Neural cell (in vitro differentiated cells): ENCODE measurements around the gene SLC32A1. TPM values are rescaled to one million over a fixed set of nuclear protein-coding genes. Genes with fewer than 3 reads are reported as not detected.

Source experiments
- H2AFZ ChIP-seq: fragments of 200-600, 300-800 bp; sonication (generic), shearing (Covaris generic); 2 replicates; pipeline ENCODE4 v1.6.0; 2014; ENCODE audit warnings: low read depth, mild to moderate bottlenecking, antibody characterized with exemption, low read length, moderate library complexity
- H3F3A ChIP-seq: fragments of 200-600 bp; shearing (Covaris generic); 2 replicates; pipeline ENCODE4 v1.6.1; 2016; ENCODE audit warnings: mild to moderate bottlenecking, moderate library complexity, mixed read lengths, antibody characterized with exemption, low read length; ENCODE audit not compliant: insufficient read depth, poor library complexity, severe bottlenecking
- H3K27ac ChIP-seq: fragments of 200-600, 300-800 bp; sonication (generic), shearing (Covaris generic); 2 replicates; pipeline ENCODE4 v1.5.1; 2014; ENCODE audit warnings: mild to moderate bottlenecking, low read length, moderate library complexity
- H3K27me3 ChIP-seq: fragments of 300-800, 200-600 bp; sonication (generic), shearing (Covaris generic); 2 replicates; pipeline ENCODE4 v1.6.0; 2014; ENCODE audit warnings: mild to moderate bottlenecking, low read depth, low read length, moderate library complexity; ENCODE audit not compliant: insufficient read depth
- H3K36me3 ChIP-seq: fragments of 300-800, 200-600 bp; sonication (generic), shearing (Covaris generic); 2 replicates; pipeline ENCODE4 v1.5.1; 2014; ENCODE audit warnings: mild to moderate bottlenecking, antibody characterized with exemption, low read length, moderate library complexity; ENCODE audit not compliant: insufficient read depth
- H3K4me2 ChIP-seq: fragments of 300-800, 200-600 bp; sonication (generic), shearing (Covaris generic); 2 replicates; pipeline ENCODE4 v1.6.0; 2014; ENCODE audit warnings: mild to moderate bottlenecking, low read length
- H3K4me3 ChIP-seq: fragments of 300-800, 200-600 bp; sonication (generic), shearing (Covaris generic); 2 replicates; pipeline ENCODE4 v1.5.1; 2014; ENCODE audit warnings: mild to moderate bottlenecking, low read length, moderate library complexity
- H3K79me2 ChIP-seq: fragments of 200-600 bp; shearing (Covaris generic); replicated peaks from 2 replicates; pipeline ENCODE4 v1.6.0; 2014; ENCODE audit warnings: mild to moderate bottlenecking, low read length, moderate library complexity; ENCODE audit not compliant: insufficient read depth
- H3K9ac ChIP-seq: fragments of 300-800, 200-600 bp; sonication (generic), shearing (Covaris generic); 2 replicates; pipeline ENCODE4 v1.6.1; 2016; ENCODE audit warnings: mild to moderate bottlenecking, low read length, mixed read lengths
- H3K9me2 ChIP-seq: fragments of 200-600 bp; shearing (Covaris generic); 2 replicates; pipeline ENCODE4 v1.6.1; 2016; ENCODE audit warnings: mild to moderate bottlenecking, low read length, mixed read lengths; ENCODE audit not compliant: insufficient read depth
- H3K9me3 ChIP-seq: fragments of 200-600, 300-800 bp; sonication (generic), shearing (Covaris generic); 2 replicates; pipeline ENCODE4 v1.6.1; 2016; ENCODE audit warnings: mild to moderate bottlenecking, mixed run types, low read length, moderate library complexity, mixed read lengths
- H4K20me1 ChIP-seq: fragments of 200-600 bp; shearing (Covaris generic); 2 replicates; pipeline ENCODE4 v1.6.1; 2016; ENCODE audit warnings: mild to moderate bottlenecking, mixed run types; ENCODE audit not compliant: insufficient read depth
- CTCF ChIP-seq: fragments of 450-650 bp; IDR thresholded peaks from 2 replicates; pipeline ENCODE4 v1.5.1; 2014; ENCODE audit warnings: antibody characterized with exemption, mild to moderate bottlenecking, moderate library complexity; ENCODE audit not compliant: poor library complexity, severe bottlenecking
- EP300 ChIP-seq: fragments of 450-650 bp; conservative IDR thresholded peaks from 2 replicates; pipeline ENCODE4 v1.6.1; 2014; ENCODE audit warnings: antibody characterized with exemption, mild to moderate bottlenecking, moderate library complexity; ENCODE audit not compliant: poor library complexity, severe bottlenecking
- EZH2 ChIP-seq: fragments of 200-600, 300-800 bp; shearing (Covaris generic), sonication (generic); IDR thresholded peaks from 2 replicates; pipeline ENCODE4 v1.6.1; 2014; ENCODE audit warnings: antibody characterized with exemption, low read length, borderline replicate concordance, mild to moderate bottlenecking; ENCODE audit not compliant: insufficient read depth, poor library complexity, severe bottlenecking
- MXI1 ChIP-seq: fragments of 450-650 bp; conservative IDR thresholded peaks from 2 replicates; pipeline ENCODE4 v1.6.1; 2014; ENCODE audit warnings: antibody characterized with exemption, mild to moderate bottlenecking; ENCODE audit not compliant: poor library complexity, severe bottlenecking
- POLR2AphosphoS5 ChIP-seq: IDR thresholded peaks from 2 replicates; pipeline ENCODE4 v1.6.1; 2012
- RAD21 ChIP-seq: fragments of 450-650 bp; conservative IDR thresholded peaks from 2 replicates; pipeline ENCODE4 v1.6.1; 2014; ENCODE audit warnings: antibody characterized with exemption, mild to moderate bottlenecking, moderate library complexity
- REST ChIP-seq: IDR thresholded peaks from 2 replicates; pipeline ENCODE4 v1.6.1; 2012; ENCODE audit warnings: borderline replicate concordance
- SMC3 ChIP-seq: fragments of 450-650 bp; conservative IDR thresholded peaks from 2 replicates; pipeline ENCODE4 v1.6.1; 2014; ENCODE audit warnings: antibody characterized with exemption, mild to moderate bottlenecking, moderate library complexity; ENCODE audit not compliant: poor library complexity
- TAF1 ChIP-seq: IDR thresholded peaks from 2 replicates; pipeline ENCODE4 v1.6.1; 2012; ENCODE audit warnings: low read depth
- polyA plus RNA-seq: library from polyadenylated mRNA; depleted of rRNA; stranded (reverse); fragments of >200 nt; gene quantifications from 2 replicates; pipeline ENCODE4 v1.2.3, GENCODE V29; 2014

The SLC32A1 gene
- polyA plus RNA-seq, 1 donor from 2014 or later: 36.2 TPM

- Histone ChIP-seq H3K4me3 (no peak overlapping the region), H3K9ac (no peak overlapping the region), H3K36me3 (no peaks in the 10 kb centered on the region), H3K27me3 (no peaks in the 10 kb centered on the region), H3K4me2 (no peak overlapping the region), H4K20me1 (no peaks in the 10 kb centered on the region), H3F3A (no peaks in the 10 kb centered on the region), H2AFZ (no peak overlapping the region), H3K9me3 (no peaks in the 10 kb centered on the region), H3K27ac (no peak overlapping the region), H3K9me2 (no peaks in the 10 kb centered on the region), H3K79me2 (no peaks in the 10 kb centered on the region)
- TF ChIP-seq TAF1 (no peak), CTCF (no peak), POLR2AphosphoS5 (no peak), REST (no peak), EZH2 (no peak), EP300 (no peak)
Observed at GRCh38 chr20:38700141-38700540, 24.1 kb upstream of the SLC32A1 start.

GRCh38 chr20:38700926-38701325, 23.4 kb upstream of the SLC32A1 start:
- no peaks in the 10 kb centered on the region for H3K9me3 ChIP-seq
- no peak overlapping the region for H3K9ac ChIP-seq
- no peaks in the 10 kb centered on the region for H4K20me1 ChIP-seq
- no peak overlapping the region for H3K4me3 ChIP-seq
- no peak overlapping the region for H3K27ac ChIP-seq
- H3K27me3 ChIP-seq: no peaks in the 10 kb centered on the region
- H3K79me2 ChIP-seq: no peaks in the 10 kb centered on the region
- no peaks in the 10 kb centered on the region for H3K36me3 ChIP-seq
- H2AFZ ChIP-seq: no peak overlapping the region
- no peaks in the 10 kb centered on the region for H3K9me2 ChIP-seq
- H3K4me2 ChIP-seq: no peak overlapping the region
- TF ChIP-seq REST (no peak), EP300 (no peak), MXI1 (no peak), SMC3 (no peak), POLR2AphosphoS5 (no peak), EZH2 (no peak), CTCF (no peak), TAF1 (no peak), RAD21 (no peak)
- H3F3A ChIP-seq: no peaks in the 10 kb centered on the region
